SW480 (cell line): ENCODE results near the gene WDFY3.

ENCODE experiments used
- DNase-seq: peaks from one replicate; pipeline ENCODE4 v3.0.0-alpha.2; 2016; ENCODE audit warnings: low spot score

Gene WDFY3, protein sequence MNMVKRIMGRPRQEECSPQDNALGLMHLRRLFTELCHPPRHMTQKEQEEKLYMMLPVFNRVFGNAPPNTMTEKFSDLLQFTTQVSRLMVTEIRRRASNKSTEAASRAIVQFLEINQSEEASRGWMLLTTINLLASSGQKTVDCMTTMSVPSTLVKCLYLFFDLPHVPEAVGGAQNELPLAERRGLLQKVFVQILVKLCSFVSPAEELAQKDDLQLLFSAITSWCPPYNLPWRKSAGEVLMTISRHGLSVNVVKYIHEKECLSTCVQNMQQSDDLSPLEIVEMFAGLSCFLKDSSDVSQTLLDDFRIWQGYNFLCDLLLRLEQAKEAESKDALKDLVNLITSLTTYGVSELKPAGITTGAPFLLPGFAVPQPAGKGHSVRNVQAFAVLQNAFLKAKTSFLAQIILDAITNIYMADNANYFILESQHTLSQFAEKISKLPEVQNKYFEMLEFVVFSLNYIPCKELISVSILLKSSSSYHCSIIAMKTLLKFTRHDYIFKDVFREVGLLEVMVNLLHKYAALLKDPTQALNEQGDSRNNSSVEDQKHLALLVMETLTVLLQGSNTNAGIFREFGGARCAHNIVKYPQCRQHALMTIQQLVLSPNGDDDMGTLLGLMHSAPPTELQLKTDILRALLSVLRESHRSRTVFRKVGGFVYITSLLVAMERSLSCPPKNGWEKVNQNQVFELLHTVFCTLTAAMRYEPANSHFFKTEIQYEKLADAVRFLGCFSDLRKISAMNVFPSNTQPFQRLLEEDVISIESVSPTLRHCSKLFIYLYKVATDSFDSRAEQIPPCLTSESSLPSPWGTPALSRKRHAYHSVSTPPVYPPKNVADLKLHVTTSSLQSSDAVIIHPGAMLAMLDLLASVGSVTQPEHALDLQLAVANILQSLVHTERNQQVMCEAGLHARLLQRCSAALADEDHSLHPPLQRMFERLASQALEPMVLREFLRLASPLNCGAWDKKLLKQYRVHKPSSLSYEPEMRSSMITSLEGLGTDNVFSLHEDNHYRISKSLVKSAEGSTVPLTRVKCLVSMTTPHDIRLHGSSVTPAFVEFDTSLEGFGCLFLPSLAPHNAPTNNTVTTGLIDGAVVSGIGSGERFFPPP (N-terminal part only)

DNA sequence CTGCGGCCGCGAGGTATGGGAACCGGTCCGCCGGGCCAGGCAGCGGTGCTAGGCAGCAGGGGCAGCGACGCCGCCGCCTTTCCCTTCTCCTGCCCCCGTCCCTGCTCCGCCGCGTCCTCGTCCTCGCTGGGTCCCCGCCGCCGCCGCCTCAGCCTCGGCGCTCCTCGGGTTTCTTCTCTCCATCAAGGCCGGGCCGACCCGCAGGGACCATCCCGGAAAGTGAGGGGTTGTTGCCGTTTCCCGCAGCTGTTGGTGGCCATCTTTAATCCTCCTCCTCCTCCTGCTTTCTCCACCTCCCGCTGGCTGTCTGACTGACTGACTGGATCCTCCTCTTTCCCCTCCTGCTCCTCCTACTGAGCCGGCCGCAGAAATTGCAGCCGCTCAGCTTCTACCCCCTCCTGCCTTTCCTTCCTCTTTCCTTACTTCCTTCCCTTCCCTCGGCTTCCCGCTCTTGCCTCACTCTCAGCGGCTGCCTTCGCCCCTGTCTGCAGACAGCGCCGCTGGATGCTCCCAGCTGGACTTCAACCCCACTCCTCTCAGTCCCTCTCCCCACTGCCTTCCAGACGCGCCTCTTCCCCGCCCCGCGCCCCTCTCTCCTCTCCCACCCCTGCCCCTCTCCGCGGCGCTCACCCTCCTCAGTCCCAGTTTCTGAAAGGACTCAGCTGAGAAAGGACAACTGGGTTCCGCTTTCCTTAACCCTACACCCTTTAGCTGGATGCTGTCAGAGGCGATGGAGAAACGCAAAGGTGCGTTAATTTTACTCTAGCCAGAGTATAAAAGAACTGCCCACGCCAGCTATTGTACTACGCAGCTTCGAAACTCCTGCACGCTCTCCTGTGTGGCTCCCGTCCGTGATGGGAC is at the start of gene WDFY3:
TSS of gene WDFY3 (minus strand) at position 309 of the 861 bp plus-strand sequence. CDS start 106,099 bp downstream, outside the sequence.
- peak; percentile 80 for DNase-seq

DNA sequence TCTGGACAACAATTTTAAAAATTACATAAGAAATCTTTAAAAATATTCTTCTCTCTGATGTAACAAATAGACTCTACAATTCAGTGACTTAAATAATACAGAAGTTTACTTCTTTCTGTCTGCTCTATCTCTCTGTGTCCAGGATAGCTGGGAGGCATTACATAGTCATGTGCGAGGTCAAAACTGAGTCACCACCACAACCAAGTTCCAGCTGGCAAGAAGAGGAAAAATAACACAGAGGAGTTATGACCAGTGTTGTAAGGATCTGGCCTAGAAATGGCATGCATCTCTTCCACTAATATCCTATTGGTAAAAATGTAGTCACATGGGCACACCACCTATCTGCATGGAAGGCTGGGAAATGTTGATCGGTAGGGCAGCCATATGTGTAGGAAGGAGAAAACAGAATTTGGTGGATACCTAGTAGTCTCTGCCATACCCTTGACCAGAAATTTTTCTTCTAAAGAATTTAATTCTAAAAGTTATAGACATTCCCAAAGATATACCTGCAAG is 39.4 kb upstream of the WDFY3 start:
- DNase-seq, result no peak

DNA sequence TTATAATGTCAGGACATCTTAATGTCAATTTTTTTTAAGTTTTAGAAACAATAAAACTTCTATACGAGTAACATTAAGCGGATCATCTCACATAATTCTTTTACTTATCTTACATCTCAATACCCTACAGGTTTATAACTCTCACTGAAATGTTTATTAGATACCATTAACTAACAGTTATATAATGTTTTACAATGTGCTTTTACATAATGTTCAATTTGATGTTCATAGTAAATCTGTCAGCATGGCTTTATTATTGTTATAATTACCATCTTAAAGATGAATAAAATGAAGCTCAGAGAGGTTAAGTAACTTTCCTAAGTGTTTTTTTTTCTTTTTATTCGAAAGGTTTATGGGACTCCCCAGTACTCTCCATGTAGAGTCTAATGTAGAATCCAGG is 33.9 kb upstream of the WDFY3 start:
- DNase-seq, result no peak

DNA sequence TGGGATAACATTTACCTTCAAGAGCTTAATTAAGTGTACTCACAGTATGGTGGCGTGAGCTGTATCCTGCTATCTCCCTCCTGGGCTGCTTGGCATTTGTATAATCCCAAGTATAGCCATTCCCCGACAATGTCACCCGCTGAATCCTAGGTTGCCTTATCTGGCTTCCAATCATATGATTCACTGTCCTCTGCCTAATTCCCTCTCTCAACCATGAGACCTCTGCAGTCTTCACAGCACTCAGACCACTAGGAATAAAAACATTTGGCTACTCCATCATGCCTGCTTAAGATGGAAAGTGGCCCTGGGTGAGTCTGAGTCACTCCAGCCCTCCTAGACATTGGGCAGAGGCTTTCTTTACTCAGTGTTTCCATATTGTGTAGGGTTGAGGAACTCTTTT is 28.9 kb upstream of the WDFY3 start:
- no peak for DNase-seq

DNA sequence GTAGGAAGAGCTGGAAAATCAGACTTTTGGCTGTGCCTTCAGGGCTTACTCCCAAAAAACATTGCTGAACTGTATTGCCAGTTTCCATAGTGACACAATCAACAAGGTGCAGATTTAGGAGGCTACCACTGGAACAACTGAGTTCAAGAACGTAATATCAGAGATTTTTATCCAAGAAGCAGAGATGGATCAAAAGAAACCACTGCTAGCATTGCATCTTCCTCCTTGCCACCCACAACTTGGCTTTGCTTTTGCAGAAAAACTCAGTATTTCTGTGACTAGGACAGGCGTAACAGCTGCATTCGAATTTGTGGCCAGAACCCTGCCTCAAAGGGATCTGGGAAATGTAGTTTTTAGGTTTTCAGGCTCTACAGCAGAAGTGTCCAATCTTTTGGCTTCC is 27.8 kb upstream of the WDFY3 start:
- DNase-seq, result no peak

DNA sequence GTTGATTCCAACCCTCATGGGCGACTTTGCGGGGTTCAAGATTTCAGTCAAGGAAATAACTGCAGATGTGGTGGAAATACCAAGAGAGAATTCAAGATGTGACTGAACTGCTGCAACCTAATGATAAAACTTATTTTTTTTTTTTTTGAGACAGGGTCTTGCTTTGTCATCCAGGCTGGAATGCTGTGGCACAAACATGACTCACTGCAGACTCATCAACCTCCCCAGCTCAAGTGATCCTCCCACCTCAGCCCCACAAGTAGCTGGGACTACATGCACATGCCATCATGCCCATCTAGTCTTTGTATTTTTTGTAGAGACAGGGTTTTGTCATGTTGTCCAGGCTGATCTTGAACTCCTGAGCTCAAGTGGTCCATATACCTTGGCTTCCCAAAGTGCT is 19.5 kb upstream of the WDFY3 start:
- no peak for DNase-seq

DNA sequence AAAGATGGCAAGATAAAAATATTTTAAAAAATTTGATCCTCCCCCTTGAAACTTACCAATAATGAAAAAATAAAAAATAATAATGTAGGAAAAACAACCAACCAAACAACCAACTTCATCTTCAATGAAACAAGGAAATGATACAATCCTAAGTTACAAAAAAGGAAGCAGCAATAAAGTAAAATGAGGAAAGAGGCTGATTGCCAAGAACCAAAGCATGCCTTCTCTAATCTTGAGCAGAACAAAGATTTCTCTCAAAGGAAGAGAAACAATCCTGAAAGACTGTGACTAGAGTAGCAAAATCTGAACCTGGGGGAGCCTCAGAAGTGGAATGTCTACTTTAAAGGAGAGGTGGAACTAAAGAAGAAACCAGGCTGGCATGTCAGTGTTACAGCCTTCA is 10.9 kb upstream of the WDFY3 start:
- no peak for DNase-seq

DNA sequence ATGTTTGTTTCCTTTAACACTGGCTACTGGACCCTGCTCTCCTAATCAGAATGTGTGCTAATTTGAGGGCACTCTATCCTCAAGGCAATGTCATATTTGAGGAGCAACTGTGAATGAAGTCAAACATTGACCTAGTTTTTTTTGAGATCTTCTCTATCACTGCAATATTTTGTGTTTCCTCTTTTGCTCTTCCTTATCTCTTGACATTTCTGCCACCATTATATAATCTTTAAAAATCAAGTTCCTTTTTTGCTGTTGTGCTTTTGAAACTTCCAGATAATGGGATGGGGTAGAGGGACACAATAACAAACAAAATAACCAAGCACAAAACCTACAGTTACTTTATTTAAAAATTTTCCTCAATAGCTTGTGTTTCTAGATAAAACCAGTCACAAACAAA is 7.4 kb upstream of the WDFY3 start:
- no peak for DNase-seq

DNA sequence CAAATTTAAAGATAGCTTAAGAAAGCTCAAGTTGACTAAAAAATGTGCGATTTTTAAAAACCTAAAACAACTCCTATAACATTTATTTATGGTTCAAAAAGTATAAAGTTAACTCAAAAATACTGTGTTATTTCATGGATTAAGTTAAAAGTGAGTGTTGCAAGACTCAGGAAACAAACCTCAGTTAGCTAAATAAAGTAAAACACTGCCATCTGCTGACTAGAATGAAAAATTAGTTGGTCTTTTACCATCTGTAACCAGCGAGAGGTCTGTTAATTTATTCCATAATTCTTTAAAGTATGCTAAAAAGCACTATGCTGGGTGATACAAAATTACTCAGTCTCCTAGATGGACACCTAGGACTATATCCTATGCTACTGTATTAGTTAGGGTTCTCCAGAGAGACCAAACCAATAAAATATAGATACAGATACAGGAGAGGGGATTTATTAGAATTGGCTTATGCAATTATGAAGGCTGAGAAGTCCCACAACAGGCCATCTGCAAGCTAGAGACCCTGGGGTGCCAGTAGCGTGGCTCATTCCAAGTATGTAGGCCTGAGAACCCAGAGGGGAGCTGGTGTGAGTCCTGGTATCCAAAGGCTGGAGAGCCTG is 4.9 kb upstream of the WDFY3 start:
- peak; percentile 46 for DNase-seq

DNA sequence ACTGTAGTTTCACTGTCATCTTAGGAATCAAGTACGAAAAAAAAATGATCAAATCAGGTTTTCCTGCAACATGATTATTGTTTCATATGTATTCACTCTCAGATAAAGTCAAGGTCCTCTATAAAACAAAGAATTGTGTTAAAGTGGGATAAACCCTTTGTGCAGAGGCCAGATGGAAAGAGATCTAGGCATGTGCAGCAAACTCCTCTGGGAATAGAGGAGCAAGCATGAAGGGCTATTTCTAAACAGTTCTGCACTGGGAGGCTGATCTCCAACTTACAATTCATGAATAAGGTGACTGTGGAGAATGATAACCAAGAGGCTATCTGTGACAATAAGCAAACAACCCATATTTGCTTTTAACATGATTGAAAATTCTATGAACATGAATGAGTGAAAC is 2.4 kb upstream of the WDFY3 start:
- DNase-seq, result no peak

DNA sequence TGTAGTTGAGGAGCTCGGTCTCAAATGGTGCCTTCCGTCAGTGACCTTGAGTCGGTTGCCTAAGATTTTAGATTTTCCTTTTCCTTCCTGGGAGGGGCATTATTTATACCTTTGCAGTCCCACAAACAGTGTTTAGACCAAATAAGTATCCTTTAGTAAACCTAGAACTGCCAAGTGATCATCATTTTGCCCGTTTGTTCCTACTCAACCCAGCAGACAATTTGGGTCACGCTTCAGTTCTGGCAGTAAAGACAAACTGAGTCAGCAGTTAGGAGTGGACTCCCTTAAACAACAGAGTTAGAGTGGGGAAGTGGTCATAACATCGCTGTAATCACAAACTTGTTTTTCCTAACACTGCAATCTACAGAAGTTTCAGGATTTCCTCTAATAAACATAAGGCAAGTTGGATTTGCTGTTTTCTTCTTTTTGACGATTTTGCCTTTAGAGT is 777 bp upstream of the WDFY3 start:
- DNase-seq, result no peak

DNA sequence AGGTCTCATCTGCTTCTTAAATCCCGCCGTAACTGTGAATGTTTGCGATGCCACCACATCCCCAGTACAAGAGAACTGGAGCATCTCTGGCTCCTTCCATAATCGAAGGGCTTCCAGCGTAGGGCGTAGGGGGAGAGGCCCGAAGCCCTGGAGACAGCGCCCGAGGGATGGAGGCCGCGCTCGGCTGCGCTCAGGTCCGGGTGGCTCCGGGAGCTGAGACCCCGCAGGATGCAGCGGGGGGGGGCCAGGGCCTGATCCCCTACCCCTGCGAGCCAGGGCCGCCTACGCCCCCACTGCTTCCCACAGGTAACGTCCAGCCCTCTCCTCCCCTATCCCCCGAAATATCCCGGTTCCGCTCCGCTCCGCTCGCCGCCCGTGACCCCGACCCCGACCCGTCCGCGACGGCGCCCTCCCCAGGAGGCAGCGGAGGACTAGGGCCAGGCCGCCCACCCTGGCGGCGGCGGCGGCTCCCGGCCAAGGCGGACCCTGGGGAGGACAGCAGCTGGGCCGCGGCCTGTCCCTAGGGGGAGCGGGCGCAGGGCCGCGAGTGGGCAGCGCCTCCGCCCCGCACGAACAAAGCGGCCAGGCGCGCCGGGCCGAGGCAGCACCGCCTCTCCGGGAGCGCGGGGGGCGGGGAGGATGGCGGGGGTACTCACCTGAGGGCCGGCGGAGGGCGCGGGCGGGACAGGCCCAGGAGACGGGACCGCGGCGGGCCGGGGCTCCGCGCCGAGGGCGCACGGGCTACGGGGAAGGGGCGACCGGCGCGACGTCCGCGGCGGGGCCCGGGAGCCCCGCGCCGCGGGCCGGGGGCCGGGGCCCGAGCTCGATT is 723 bp downstream of the WDFY3 start:
- DNase-seq, result peak; percentile 46

DNA sequence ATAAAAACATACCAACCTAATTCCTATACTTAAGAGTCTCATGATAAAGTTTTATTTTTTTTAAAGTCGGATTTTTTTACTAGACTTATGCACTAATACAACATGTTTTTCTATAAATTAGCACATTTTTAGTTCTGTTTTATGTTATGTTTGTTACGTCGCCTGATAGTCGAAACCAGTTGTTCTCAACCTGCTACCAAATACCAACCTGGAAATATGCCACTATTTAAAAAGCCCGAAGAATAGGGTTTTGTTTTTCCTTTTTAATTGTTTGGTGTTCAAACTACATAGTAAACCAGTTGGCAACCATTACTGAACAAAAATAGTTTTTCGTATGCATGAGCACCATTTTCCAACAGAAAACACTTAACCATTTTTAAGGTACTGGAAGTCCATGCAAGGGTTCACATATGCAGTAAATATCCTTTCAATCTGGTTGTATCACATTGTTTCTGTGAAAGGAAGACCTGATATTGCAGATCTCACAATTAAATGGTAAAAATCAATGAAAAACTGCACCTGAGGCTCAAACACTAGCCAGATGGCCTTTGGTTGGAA is 1.4 kb downstream of the WDFY3 start:
- DNase-seq, result no peak

DNA sequence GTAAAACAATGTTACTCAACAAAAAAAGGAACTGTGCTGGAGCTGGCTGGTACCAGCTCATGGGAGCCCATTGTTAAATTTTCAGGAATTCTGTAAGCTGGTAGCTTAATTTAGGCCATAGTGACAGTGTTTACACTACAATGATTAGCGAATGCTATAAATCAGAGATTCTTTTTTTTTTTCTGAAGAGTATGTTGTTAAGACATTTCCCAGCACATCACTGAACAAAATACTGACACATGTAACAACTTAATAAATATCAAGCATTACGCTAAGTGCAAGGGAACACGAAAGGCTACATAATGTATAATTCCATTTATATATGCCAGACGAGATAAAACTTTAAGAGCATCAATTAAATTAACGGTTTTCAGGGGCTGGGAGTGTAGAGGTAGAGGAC is 4.4 kb downstream of the WDFY3 start:
- no peak for DNase-seq

DNA sequence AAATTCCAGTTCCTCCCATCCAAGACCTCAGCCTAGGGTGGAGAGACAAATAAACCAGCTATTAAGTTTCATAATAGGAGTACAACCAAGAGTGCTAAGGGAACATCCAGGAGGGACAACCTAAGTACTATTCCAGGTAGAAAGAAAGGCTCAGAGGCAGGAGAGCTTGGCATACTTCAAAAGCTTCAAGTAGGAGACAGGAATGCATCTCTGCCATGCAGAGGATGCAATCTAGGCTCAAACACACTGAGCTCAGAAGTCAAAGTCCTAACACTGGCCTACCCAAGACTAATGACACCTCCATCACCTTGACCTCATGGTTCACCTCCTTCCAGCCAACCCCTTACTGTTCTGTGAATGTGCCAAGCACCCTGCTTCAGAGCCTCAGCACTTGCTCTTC is 8.1 kb downstream of the WDFY3 start:
- DNase-seq, result no peak

DNA sequence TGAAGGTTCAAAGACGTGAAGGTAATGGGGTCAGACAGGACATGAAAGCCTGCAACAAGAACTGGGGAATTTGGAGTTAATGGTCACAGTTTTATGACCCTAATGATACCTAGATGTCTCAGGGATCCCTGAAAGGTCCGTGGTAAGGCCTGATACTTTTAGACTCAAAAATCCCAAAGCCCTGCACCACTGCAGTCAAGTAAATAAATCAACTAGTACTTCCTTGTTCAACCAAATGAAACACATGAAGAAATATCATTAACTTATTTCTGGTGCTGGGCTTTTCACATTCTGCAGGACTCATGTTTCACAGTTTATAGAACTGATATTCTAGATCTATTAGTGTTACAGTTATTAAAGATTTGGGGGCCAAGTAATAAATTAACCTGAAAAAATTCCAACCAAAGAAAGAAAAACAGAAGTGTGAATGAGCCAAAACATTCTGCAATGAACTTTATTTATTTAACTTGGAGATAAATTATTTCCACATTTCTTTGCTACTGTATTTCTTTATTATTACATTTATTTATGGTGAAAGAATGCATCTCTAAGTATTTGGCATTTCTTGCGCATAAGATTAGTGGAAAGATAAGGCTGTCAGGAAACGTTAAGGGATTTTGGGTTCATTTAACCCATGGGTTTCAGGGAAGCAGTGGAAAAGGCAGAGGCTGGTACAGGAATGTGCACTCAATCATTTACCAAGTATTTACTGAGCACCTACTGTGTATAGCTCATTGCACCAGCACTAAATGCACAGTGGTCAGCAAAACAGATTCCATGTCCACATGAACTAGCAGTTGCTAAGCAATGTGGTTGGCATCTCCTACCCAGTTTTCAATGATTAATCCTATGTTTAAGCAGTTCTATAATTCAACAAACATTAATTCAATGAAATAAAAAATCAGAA is 8.7 kb downstream of the WDFY3 start:
- DNase-seq, result no peak

DNA sequence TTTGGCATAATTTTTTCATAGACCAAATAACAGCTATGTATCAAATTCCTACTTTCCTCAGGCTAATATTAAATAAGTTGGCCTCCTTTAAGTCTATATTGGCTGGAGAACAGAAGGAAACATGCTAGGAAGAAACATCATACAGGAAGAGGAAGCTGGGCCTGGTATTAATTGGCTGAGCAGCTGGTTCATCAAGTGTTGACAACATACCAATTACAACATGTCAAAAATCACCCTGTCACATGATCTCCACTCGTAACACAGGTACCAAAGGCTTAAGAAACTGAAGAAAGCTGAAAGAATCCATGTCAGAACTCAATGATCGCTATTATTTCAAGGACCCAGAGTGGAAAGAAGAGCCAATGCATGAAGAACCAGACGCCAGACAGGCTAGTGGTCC is 10.5 kb downstream of the WDFY3 start:
- DNase-seq, result no peak

DNA sequence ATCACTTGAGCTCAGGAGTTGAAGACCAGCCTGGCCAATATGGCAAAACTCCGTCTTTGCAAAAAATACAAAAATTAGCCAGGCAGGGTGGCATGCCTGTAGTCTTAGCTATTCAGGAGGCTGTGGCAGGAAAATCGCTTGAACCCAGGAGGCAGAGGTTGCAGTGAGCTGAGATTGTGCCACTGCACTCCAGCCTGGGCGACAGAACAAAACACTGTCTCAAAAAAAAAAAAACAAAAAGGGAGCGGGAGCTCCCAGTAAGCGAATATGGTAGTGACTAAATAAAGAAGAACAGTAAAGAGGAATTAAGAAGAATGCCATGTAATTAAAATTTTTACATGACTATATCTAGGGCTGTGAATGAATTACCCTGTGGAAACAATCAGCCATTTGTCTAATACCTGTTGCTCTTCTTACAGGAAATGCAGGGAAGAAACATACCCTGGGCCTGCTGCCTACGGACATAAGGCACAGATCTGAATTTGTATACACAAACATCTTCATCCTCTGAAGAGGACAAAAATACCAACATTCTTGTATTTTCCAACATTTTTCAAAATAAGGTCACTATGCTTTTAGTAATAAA is 11.4 kb downstream of the WDFY3 start:
- no peak for DNase-seq
